HG03378 (cell line): ENCODE results near the gene SLC24A4.

ENCODE experiments used
- ATAC-seq: cut with Tn5 transposase; IDR thresholded peaks from one replicate; pipeline ENCODE4 v1.9.1; 2021; ENCODE audit warnings: mild to moderate bottlenecking, moderate library complexity; ENCODE audit not compliant: unreplicated experiment

Gene SLC24A4

DNA sequence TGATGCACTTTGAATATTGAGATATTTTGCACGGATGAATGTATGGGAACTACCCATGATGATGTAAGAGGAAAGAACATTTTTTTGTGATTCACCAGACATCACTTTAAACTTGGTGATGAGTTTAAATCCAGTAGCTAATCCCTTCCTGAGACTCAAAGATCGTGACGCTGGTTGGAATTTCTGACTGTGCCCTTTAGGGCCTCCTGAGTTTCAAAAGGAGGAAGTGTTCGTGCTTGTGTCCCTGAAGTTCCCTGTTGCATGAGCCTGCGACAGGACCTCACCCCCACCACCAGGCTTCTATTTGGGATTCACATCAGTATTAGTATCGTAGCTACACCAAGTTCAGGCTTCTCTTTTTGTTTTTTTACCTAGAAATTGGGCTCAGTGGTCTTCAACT lies 172.1 kb downstream of the SLC24A4 start:
- ATAC-seq: no peak

DNA sequence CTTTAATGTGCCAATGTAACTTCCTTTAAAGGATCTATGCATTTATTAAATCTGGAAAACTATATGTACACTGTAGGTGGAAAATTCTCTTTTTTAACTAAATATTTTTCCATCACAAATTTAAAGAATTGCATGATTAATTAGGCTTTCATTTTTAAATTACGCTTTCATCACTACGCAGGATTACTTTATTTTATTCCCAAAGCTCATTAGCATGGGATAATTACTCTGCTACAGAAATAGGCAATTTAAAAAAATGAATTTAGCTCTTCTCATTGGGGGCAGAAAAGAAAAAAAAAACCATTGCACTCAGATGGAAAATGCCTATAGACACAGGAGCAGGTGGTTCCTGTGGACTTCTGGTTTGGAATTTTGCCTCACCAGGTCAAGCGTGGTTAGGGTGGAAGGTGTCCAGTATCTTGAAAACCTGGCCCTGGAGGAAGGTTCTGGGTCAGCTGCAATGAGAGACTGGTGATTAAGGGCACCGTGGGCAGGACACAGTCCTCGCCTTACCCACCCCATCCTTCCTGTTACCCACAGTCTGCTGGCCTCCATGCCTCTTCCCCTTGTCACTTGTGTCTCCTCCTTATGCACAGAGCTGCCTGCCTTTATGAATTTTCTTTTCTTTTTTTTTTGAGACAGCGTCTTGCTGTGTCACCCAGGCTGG lies 173.4 kb downstream of the SLC24A4 start:
- ATAC-seq: no peak

GRCh38 chr14:92497391-92497790 lies 174.4 kb downstream of the SLC24A4 start:
- ATAC-seq: no peak

GRCh38 chr14:92499234-92499633 lies 176.3 kb downstream of the SLC24A4 start:
- ATAC-seq: no peak

DNA sequence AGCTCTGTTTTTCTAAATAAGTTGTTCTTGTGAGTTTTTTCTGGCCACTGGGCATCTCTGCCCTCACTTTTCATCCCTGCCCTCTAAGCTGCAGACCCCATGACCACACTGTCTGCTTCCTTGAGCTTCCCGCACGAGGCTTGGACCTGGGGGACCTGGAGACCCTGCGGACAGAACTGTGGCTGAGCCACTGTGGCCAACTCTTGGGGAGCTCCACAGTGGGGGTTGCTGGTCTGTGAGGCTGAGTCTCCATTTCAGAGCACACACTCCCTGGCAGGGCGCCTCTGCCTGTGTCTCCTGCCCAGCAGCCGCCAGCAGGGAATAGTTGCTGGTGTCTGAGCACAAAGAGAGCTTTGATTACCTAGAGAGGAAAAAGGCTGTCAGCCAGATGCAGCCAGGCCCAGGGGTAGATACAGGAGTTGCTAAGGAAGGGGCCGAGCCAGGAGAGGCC lies 177.6 kb downstream of the SLC24A4 start:
- ATAC-seq: no peak

DNA sequence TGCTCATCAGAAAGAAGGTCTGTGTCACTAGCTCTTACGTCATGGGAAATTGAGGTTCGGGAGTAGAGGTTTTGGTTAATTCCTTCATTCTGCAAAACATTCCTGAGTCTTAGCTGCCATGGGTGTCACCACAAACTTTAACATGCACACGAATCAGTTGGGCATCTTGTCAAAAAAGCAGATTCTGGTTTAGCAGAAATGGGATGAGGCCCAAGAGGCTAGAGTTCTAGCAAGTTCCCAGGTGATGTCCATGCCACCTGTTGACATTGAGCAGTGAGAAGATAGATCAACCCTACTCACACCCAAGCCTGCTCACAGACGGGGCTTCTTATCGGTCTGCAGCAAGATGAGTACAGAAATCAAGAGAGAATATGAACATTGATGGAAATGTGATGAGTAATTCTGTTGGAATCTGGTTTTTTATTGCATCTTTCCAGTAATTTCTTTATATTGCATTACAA lies 179.0 kb downstream of the SLC24A4 start:
- ATAC-seq: no peak

GRCh38 chr14:92502541-92503286 lies 179.7 kb downstream of the SLC24A4 start:
- no peak for ATAC-seq

DNA sequence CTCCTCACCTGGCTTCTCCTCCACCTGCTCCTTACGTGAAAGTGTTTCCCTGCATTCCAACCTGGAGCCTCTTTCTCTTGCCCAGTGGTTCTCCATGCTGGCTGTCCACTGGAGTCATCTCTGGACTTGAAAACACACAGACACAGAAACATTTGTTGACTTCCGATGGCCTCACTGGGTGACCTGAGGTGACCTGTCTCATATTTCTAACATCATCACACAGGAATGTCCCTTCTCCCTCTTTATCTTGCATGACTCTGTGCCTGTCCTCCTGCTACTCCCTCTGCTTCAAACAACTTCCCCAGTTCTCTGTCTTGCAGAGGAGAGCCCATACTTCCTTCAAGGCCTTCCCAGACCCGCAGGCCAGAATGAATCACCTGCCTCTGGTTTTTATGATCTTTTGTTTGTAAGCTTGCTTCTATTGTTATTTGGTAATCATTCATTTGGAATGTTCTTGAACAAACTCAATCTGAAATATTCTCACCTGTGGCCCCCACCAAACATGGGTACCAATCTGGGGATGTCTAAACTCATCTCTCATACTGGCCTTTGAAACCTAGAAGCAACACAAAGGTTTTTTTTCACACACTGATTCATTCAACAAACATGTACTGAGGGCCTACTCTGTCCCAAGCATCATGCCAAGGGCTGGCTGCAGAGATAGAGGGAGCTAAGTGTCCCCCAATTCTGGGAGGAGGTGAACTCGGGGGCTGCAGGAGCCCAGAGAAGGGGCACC lies 181.0 kb downstream of the SLC24A4 start:
- no peak for ATAC-seq

GRCh38 chr14:92505826-92506225 lies 182.9 kb downstream of the SLC24A4 start:
- no peak for ATAC-seq

- ATAC-seq: no peak
Observed at GRCh38 chr14:92506231-92506630, 183.3 kb downstream of the SLC24A4 start.

GRCh38 chr14:92507174-92507768 lies 184.3 kb downstream of the SLC24A4 start:
- peak; percentile 72 for ATAC-seq

GRCh38 chr14:92510972-92511371 lies 188.0 kb downstream of the SLC24A4 start:
- no peak for ATAC-seq

DNA sequence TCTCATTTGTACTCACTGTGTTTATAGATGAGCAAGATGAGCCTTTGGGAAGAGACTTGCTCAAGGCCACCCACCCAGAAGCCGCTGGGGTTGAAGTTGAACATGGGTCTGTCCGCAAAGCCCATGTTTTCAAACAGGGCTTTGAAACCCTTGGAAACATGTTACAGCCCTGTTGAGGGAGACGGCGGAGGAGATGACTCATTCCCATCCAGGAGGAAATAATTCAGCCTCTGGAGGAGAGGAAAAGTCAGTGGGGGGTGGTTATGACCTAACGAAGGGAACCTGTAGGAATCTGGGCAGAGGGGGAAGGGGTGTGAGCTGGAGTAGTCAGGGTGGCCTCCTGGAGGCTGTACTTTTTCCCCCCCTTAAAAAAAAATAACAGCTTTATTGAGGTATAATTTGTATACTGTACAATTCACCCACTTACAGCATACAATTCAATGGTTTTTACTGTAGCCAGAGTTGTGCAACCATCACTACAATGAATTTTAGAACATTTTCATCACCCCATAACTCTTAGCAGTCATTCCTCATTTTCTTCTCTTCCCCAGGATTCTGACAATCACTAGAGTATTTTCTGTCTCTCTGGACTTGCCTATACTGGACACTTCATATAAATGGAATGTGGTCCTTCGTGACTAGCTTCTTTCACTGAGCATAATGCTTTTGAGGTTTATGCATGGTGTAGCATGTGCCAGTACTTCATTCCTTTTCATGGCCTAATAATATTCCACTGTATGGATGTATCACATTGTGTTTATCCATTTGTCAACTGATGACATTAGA lies 188.7 kb downstream of the SLC24A4 start:
- no peak for ATAC-seq

DNA sequence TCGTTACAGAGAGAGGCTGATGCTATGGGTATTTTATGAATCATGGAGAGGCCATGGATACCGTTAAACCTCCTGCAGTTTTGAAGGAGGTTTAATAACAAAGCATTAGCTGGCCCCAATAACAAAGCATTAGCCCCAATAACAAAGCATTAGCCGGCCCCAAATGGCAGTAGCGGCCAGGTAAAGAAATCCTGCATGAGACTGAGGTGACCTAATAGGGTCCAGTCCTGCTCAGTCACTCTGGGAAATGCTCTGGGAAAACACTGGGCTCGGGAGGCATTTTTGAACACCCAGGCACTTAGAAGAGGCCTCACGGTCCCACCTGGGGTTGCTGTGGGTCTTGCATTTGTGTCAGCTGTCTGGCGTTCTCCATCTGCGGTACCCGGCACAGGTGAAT lies 189.8 kb downstream of the SLC24A4 start:
- ATAC-seq: no peak

GRCh38 chr14:92513204-92513965 lies 190.4 kb downstream of the SLC24A4 start, which contains the start of gene RIN3:
TSS of gene RIN3 (plus strand) at chr14:92513781. CDS start at chr14:92513933, 152 bp downstream.
- ATAC-seq: peak; percentile 42

GRCh38 chr14:92513966-92514843 lies 191.2 kb downstream of the SLC24A4 start:
- no peak for ATAC-seq

GRCh38 chr14:92514844-92515514 lies 192.0 kb downstream of the SLC24A4 start:
- ATAC-seq: no peak
